ENCODE results near the gene KCNJ6. TPM values are rescaled to one million over a fixed set of nuclear protein-coding genes. Genes with fewer than 3 reads are reported as not detected.

Gene KCNJ6
- total RNA-seq, 1 experiment from 2014 or later: not detected

- BruUV-seq (replicated peaks): no TSS peak
- no peaks in the 10 kb centered on the region for H3K36me3 ChIP-seq (ENCODE audit: insufficient read depth, low read length, poor library complexity, severe bottlenecking)
- H3K4me3 ChIP-seq (ENCODE audit: low read depth, low read length, poor library complexity, severe bottlenecking): no peak overlapping the region
- ChIA-PET POLR2A (ENCODE audit: low non-redundant PET) (no interaction called here), CTCF (no interaction called here)
- no peaks in the 10 kb centered on the region for H3K4me1 ChIP-seq (ENCODE audit: insufficient read depth, low read length, poor library complexity, severe bottlenecking)
- H3K27me3 ChIP-seq (replicated peaks; ENCODE audit: insufficient read depth, low read depth, low read length, poor library complexity): peaks cover 46% of the 10 kb centered on the region
- H3K9me3 ChIP-seq (ENCODE audit: low read depth, low read length, poor library complexity, severe bottlenecking): no peaks in the 10 kb centered on the region
- H3K27ac ChIP-seq (ENCODE audit: low read depth, low read length, poor library complexity, severe bottlenecking): no peak overlapping the region
- intact Hi-C loops (cut with micrococcal nuclease; ENCODE audit: unreplicated experiment): no loop called here
- no peak for DNase-seq (ENCODE audit: low spot score)
- TF ChIP-seq CTCF (conservative IDR thresholded peaks at IDR 0.05; ENCODE audit: low read depth, low read length) (no peak), EZH2 (IDR thresholded peaks at IDR 0.05; ENCODE audit: borderline replicate concordance, low read depth, low read length, poor library complexity, severe bottlenecking) (no peak)
Measured at GRCh38 chr21:37886726-37887299, 29.4 kb downstream of the KCNJ6 start.

DNA sequence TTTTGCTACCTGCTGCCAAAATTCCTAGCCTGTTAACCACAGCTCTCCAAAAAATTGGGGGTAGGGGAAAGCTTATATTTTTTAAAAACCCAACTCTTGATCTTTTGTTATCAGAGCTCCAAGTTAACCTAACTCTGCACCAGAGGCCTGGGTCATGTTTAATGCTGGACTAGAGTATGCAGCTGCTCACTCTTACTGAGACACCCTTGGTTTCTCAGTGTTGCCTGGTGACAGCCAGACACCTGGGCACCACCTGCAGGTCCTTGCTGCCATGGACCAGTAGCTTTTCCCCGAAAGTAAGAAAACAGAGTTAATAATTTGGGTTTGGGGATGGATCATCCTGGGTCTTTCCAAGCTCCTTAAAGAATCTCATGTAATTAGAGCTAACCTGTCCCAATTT lies 30.1 kb downstream of the KCNJ6 start:
- no peak for TF ChIP-seq CTCF (conservative IDR thresholded peaks at IDR 0.05; ENCODE audit: low read depth, low read length)
- no peak for TF ChIP-seq EZH2 (IDR thresholded peaks at IDR 0.05; ENCODE audit: borderline replicate concordance, low read depth, low read length, poor library complexity, severe bottlenecking)
- Histone ChIP-seq H3K27ac (ENCODE audit: low read depth, low read length, poor library complexity, severe bottlenecking) (no peak overlapping the region), H3K4me1 (ENCODE audit: insufficient read depth, low read length, poor library complexity, severe bottlenecking) (no peaks in the 10 kb centered on the region), H3K4me3 (ENCODE audit: low read depth, low read length, poor library complexity, severe bottlenecking) (no peak overlapping the region), H3K36me3 (ENCODE audit: insufficient read depth, low read length, poor library complexity, severe bottlenecking) (no peaks in the 10 kb centered on the region), H3K27me3 (replicated peaks; ENCODE audit: insufficient read depth, low read depth, low read length, poor library complexity) (peaks cover 47% of the 10 kb centered on the region), H3K9me3 (ENCODE audit: low read depth, low read length, poor library complexity, severe bottlenecking) (no peaks in the 10 kb centered on the region)
- intact Hi-C loops (cut with micrococcal nuclease; ENCODE audit: unreplicated experiment): no loop called here
- BruUV-seq (replicated peaks): no TSS peak
- DNase-seq (ENCODE audit: low spot score): no peak
- POLR2A ChIA-PET (ENCODE audit: low non-redundant PET): no interaction called here
- CTCF ChIA-PET: no interaction called here

- peaks cover 38% of the 10 kb centered on the region for H3K27me3 ChIP-seq (replicated peaks; ENCODE audit: insufficient read depth, low read depth, low read length, poor library complexity)
- intact Hi-C loops (cut with micrococcal nuclease; ENCODE audit: unreplicated experiment): no loop called here
- TF ChIP-seq EZH2 (IDR thresholded peaks at IDR 0.05; ENCODE audit: borderline replicate concordance, low read depth, low read length, poor library complexity, severe bottlenecking): no peak
- TF ChIP-seq CTCF (conservative IDR thresholded peaks at IDR 0.05; ENCODE audit: low read depth, low read length): no peak
- H3K4me3 ChIP-seq (ENCODE audit: low read depth, low read length, poor library complexity, severe bottlenecking): no peak overlapping the region
- POLR2A ChIA-PET (ENCODE audit: low non-redundant PET): no interaction called here
- H3K4me1 ChIP-seq (ENCODE audit: insufficient read depth, low read length, poor library complexity, severe bottlenecking): no peaks in the 10 kb centered on the region
- no peaks in the 10 kb centered on the region for H3K9me3 ChIP-seq (ENCODE audit: low read depth, low read length, poor library complexity, severe bottlenecking)
- H3K36me3 ChIP-seq (ENCODE audit: insufficient read depth, low read length, poor library complexity, severe bottlenecking): no peaks in the 10 kb centered on the region
- DNase-seq (ENCODE audit: low spot score): no peak
- CTCF ChIA-PET: no interaction called here
- BruUV-seq (replicated peaks): no TSS peak
- no peak overlapping the region for H3K27ac ChIP-seq (ENCODE audit: low read depth, low read length, poor library complexity, severe bottlenecking)
Measured at GRCh38 chr21:37878946-37879660, 37.2 kb downstream of the KCNJ6 start.

All from A673 (cell line).